ENCODE measurements around the gene SORCS2.

- TF ChIP-seq CTCF (IDR thresholded peaks at IDR 0.05) = no peak
- TF ChIP-seq POLR2AphosphoS5 (IDR thresholded peaks at IDR 0.05) = no peak
- TF ChIP-seq POLR2A (IDR thresholded peaks at IDR 0.05) = no peak
Measured at GRCh38 chr4:7459471-7459870, 267.1 kb downstream of the SORCS2 start.

Measured in breast epithelium (tissue), 3 donors.